NB4 (cell line): ENCODE results near the gene FGF13.

Experiments used
- CTCF ChIP-seq: IDR thresholded peaks from one replicate; pipeline ENCODE4 v1.5.1; 2012; ENCODE audit warnings: low read depth, low read length
- MYC ChIP-seq: IDR thresholded peaks from 2 replicates; pipeline ENCODE4 v1.6.1; 2011; ENCODE audit warnings: low read depth, low read length
- POLR2A ChIP-seq: IDR thresholded peaks from 2 replicates; pipeline ENCODE4 v1.6.1; 2011; ENCODE audit warnings: mild to moderate bottlenecking; ENCODE audit not compliant: insufficient read length; ENCODE audit errors: extremely low read depth

- TF ChIP-seq CTCF (no peak), POLR2A (no peak), MYC (no peak)
These were observed 20.3 kb downstream of the FGF13 start for GRCh38 chrX:138691186-138691585.
